K562 (cell line): ENCODE data around the gene ARHGAP25. TPM values are rescaled to one million over a fixed set of nuclear protein-coding genes. Genes with fewer than 3 reads are reported as not detected.

ENCODE experiments used
- IRF2 ChIP-seq: sonication (generic); formaldehyde crosslinking; IDR thresholded peaks from 2 replicates; pipeline ENCODE4 v1.8.1; 2022; ENCODE audit warnings: mild to moderate bottlenecking, missing genetic modification reagents
- SMARCA4 ChIP-seq: fragments of 450-650 bp; IDR thresholded peaks from 2 replicates; pipeline ENCODE4 v1.6.1; 2016
- ZFP30 ChIP-seq: fragments of 250-450 bp; sonication (Bioruptor Pico); IDR thresholded peaks from 2 replicates; pipeline ENCODE4 v1.8.0; 2022; ENCODE audit warnings: moderate library complexity, mild to moderate bottlenecking, inconsistent platforms, borderline replicate concordance
- polyA plus RNA-seq, 8 experiments: library from polyadenylated mRNA; depleted of rRNA in 4 of 8; stranded (reverse) in 5 of 8; unstranded in 3 of 8; fragments of >200 nt; fragmentation: Nextera tagmentation in 2 of 8; fragmentation: Illumina TruSeq in 1 of 8; extraction: Ambion mirVana in 2 of 8; extraction: Trizol in 1 of 8; gene quantifications; 2 replicates each; pipeline versions ENCODE4 v1.2.1 to v1.2.3, GENCODE V29; 2011 to 2014; ENCODE audit warnings: inconsistent platforms in 1 of 8, missing spikeins in 1 of 8
- total RNA-seq, 7 experiments: library from RNA; depleted of rRNA in 6 of 7; stranded (reverse); fragments of >200 nt in 6 of 7; fragmentation: Illumina TruSeq in 2 of 7; extraction: Trizol in 2 of 7; gene quantifications; 2 replicates each; pipeline versions ENCODE4 v1.2.1 to v1.2.3, GENCODE V29; 2011 to 2021; ENCODE audit warnings: low replicate concordance in 1 of 7
- TF ChIP-seq, protein P1 (sequence below): fragments of 250-450 bp; sonication (Bioruptor Pico); IDR thresholded peaks from 2 replicates; pipeline ENCODE4 v1.4.0; 2020; ENCODE audit warnings: mild to moderate bottlenecking, moderate library complexity
- TF ChIP-seq, protein P2 (sequence below), 2 experiments: fragments of 250-450 bp in 1 of 2; fragments of 450-650 bp in 1 of 2; sonication (Bioruptor Pico) in 1 of 2; IDR thresholded peaks; 2 replicates each; pipeline versions ENCODE4 v1.6.1 to v1.8.0; 2016 to 2021; ENCODE audit warnings: mild to moderate bottlenecking in 2 of 2, moderate library complexity in 2 of 2, missing compliant biosample characterization in 1 of 2, missing genetic modification characterization in 1 of 2
- TF ChIP-seq, protein P3 (sequence below), 2 experiments: fragments of 450-650 bp; formaldehyde crosslinking in 1 of 2; IDR thresholded peaks; 2 replicates each; pipeline versions ENCODE4 v1.4.0 to v1.6.1; 2014 to 2020; ENCODE audit warnings: mild to moderate bottlenecking in 2 of 2, borderline replicate concordance in 1 of 2, low read depth in 1 of 2
- TF ChIP-seq, protein P4 (sequence below): sonication (generic); formaldehyde crosslinking; IDR thresholded peaks from 2 replicates; pipeline ENCODE4 v1.5.0; 2020; ENCODE audit warnings: missing genetic modification reagents
- TF ChIP-seq, protein P5 (sequence below): fragments of 450-650 bp; IDR thresholded peaks from 2 replicates; pipeline ENCODE4 v1.6.1; 2017; ENCODE audit warnings: antibody characterized with exemption, mild to moderate bottlenecking

The ARHGAP25 gene
- total and polyA plus RNA-seq, 9 of the 15 experiments (the other 6 are each of a cell fraction or from before 2014, with no cell fraction given): 4.9 to 14.8 (median 10.7) TPM

DNA sequence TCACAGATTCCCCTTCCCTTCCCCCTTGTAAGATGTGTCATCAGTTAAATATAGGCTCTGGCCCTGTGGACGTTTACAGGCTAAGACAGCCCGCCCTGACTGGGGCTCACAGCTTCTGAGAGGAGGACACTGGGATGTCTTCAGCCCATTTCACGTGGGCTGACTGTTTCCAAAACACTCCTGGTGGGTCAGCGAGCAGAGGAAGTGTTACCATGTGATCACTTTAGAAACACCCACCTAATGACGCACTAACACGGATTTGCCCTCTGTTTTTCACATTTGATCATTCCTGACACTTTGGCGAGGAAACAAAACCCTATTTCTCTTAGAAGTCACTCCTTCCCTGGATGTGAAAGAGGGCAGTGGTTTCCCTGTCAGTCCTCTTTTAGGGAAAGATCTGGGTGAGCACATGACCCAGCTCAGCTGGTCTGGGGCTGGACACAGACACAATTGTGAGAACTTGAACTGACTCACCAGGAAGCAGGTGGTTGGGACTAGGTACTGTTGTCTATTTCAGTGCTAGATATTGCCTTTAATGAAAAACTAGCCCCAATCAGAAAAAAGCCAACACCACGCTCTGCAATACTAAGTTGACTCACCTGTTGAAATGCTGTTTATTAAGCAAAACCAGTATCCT lies 97.7 kb downstream of the ARHGAP25 start (continued):
- TF ChIP-seq, protein P1, sequence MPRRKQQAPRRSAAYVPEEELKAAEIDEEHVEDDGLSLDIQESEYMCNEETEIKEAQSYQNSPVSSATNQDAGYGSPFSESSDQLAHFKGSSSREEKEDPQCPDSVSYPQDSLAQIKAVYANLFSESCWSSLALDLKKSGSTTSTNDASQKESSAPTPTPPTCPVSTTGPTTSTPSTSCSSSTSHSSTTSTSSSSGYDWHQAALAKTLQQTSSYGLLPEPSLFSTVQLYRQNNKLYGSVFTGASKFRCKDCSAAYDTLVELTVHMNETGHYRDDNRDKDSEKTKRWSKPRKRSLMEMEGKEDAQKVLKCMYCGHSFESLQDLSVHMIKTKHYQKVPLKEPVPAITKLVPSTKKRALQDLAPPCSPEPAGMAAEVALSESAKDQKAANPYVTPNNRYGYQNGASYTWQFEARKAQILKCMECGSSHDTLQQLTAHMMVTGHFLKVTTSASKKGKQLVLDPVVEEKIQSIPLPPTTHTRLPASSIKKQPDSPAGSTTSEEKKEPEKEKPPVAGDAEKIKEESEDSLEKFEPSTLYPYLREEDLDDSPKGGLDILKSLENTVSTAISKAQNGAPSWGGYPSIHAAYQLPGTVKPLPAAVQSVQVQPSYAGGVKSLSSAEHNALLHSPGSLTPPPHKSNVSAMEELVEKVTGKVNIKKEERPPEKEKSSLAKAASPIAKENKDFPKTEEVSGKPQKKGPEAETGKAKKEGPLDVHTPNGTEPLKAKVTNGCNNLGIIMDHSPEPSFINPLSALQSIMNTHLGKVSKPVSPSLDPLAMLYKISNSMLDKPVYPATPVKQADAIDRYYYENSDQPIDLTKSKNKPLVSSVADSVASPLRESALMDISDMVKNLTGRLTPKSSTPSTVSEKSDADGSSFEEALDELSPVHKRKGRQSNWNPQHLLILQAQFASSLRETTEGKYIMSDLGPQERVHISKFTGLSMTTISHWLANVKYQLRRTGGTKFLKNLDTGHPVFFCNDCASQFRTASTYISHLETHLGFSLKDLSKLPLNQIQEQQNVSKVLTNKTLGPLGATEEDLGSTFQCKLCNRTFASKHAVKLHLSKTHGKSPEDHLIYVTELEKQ (CRISPR knock-in tag): no peak
- TF ChIP-seq, protein P2, sequence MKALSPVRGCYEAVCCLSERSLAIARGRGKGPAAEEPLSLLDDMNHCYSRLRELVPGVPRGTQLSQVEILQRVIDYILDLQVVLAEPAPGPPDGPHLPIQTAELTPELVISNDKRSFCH (CRISPR knock-in tag; IDR thresholded peaks at IDR 0.05): no peak
- TF ChIP-seq, protein P2 (tag; IDR thresholded peaks at IDR 0.05): no peak
- TF ChIP-seq, protein P3, sequence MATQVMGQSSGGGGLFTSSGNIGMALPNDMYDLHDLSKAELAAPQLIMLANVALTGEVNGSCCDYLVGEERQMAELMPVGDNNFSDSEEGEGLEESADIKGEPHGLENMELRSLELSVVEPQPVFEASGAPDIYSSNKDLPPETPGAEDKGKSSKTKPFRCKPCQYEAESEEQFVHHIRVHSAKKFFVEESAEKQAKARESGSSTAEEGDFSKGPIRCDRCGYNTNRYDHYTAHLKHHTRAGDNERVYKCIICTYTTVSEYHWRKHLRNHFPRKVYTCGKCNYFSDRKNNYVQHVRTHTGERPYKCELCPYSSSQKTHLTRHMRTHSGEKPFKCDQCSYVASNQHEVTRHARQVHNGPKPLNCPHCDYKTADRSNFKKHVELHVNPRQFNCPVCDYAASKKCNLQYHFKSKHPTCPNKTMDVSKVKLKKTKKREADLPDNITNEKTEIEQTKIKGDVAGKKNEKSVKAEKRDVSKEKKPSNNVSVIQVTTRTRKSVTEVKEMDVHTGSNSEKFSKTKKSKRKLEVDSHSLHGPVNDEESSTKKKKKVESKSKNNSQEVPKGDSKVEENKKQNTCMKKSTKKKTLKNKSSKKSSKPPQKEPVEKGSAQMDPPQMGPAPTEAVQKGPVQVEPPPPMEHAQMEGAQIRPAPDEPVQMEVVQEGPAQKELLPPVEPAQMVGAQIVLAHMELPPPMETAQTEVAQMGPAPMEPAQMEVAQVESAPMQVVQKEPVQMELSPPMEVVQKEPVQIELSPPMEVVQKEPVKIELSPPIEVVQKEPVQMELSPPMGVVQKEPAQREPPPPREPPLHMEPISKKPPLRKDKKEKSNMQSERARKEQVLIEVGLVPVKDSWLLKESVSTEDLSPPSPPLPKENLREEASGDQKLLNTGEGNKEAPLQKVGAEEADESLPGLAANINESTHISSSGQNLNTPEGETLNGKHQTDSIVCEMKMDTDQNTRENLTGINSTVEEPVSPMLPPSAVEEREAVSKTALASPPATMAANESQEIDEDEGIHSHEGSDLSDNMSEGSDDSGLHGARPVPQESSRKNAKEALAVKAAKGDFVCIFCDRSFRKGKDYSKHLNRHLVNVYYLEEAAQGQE (IDR thresholded peaks at IDR 0.05; ENCODE audit: borderline replicate concordance): 0 out of 2 replicates have a peak, but pooled peaks have one; percentile 7
- TF ChIP-seq, protein P3 (CRISPR knock-in tag; IDR thresholded peaks at IDR 0.05; ENCODE audit: low read depth): no peak
- TF ChIP-seq ZFP30 (CRISPR knock-in tag): no peak
- TF ChIP-seq, protein P4, sequence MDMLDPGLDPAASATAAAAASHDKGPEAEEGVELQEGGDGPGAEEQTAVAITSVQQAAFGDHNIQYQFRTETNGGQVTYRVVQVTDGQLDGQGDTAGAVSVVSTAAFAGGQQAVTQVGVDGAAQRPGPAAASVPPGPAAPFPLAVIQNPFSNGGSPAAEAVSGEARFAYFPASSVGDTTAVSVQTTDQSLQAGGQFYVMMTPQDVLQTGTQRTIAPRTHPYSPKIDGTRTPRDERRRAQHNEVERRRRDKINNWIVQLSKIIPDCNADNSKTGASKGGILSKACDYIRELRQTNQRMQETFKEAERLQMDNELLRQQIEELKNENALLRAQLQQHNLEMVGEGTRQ: peak; percentile 66
- no peak for TF ChIP-seq SMARCA4
- TF ChIP-seq, protein P5, sequence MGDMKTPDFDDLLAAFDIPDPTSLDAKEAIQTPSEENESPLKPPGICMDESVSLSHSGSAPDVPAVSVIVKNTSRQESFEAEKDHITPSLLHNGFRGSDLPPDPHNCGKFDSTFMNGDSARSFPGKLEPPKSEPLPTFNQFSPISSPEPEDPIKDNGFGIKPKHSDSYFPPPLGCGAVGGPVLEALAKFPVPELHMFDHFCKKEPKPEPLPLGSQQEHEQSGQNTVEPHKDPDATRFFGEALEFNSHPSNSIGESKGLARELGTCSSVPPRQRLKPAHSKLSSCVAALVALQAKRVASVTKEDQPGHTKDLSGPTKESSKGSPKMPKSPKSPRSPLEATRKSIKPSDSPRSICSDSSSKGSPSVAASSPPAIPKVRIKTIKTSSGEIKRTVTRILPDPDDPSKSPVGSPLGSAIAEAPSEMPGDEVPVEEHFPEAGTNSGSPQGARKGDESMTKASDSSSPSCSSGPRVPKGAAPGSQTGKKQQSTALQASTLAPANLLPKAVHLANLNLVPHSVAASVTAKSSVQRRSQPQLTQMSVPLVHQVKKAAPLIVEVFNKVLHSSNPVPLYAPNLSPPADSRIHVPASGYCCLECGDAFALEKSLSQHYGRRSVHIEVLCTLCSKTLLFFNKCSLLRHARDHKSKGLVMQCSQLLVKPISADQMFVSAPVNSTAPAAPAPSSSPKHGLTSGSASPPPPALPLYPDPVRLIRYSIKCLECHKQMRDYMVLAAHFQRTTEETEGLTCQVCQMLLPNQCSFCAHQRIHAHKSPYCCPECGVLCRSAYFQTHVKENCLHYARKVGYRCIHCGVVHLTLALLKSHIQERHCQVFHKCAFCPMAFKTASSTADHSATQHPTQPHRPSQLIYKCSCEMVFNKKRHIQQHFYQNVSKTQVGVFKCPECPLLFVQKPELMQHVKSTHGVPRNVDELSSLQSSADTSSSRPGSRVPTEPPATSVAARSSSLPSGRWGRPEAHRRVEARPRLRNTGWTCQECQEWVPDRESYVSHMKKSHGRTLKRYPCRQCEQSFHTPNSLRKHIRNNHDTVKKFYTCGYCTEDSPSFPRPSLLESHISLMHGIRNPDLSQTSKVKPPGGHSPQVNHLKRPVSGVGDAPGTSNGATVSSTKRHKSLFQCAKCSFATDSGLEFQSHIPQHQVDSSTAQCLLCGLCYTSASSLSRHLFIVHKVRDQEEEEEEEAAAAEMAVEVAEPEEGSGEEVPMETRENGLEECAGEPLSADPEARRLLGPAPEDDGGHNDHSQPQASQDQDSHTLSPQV: peak; percentile 85
- no peak for TF ChIP-seq IRF2 (CRISPR knock-in tag)
